HL-60 (cell line): ENCODE measurements around the gene ARHGEF4.

ENCODE experiments used
- CTCF ChIP-seq: IDR thresholded peaks from one replicate; pipeline ENCODE4 v1.5.1; 2011; ENCODE audit warnings: low read length, control low read depth, inconsistent platforms; ENCODE audit not compliant: insufficient read depth
- GABPA ChIP-seq: IDR thresholded peaks from 2 replicates; pipeline ENCODE4 v1.6.1; 2012; ENCODE audit warnings: low read depth

GRCh38 chr2:130870161-130870485 is 33.4 kb downstream of the ARHGEF4 start:
- TF ChIP-seq GABPA (no peak), CTCF (no peak)
